Keratinocyte (primary cell): Measurements from ENCODE around the gene RGS6. TPM values are rescaled to one million over a fixed set of nuclear protein-coding genes. Genes with fewer than 3 reads are reported as not detected.

ENCODE experiments used
- DNase-seq: peaks from one replicate; pipeline ENCODE4 v3.0.0-alpha.2; 2011; ENCODE audit warnings: low read depth, missing footprints, low spot score
- FAIRE-seq: peaks from 2 replicates; lab custom pipeline; 2011; peaks lifted over from hg19 to GRCh38; lab: Jason Lieb, UNC
- H2AFZ ChIP-seq: 2 replicates; pipeline ENCODE4 v1.6.0; 2012; ENCODE audit warnings: low read length, control low read depth, inconsistent platforms; ENCODE audit not compliant: control insufficient read depth
- H3K27ac ChIP-seq: 2 replicates; pipeline ENCODE4 v1.5.1; 2011; ENCODE audit warnings: low read length; ENCODE audit not compliant: control insufficient read depth, insufficient read depth
- H3K27me3 ChIP-seq: 3 replicates; pipeline ENCODE4 v1.6.0; 2011; ENCODE audit warnings: low read length; ENCODE audit not compliant: control insufficient read depth, insufficient read depth; ENCODE audit errors: extremely low read depth
- H3K36me3 ChIP-seq, 2 experiments: 2 replicates in 1 of 2; 3 replicates in 1 of 2; pipeline ENCODE4 v1.5.1; 2011; ENCODE audit warnings: low read length in 2 of 2, mild to moderate bottlenecking in 1 of 2; ENCODE audit not compliant: control insufficient read depth in 2 of 2, insufficient read depth in 2 of 2; ENCODE audit errors: extremely low read depth in 1 of 2
- H3K4me1 ChIP-seq: 3 replicates; pipeline ENCODE4 v1.5.1; 2011; ENCODE audit warnings: low read length; ENCODE audit not compliant: control insufficient read depth, insufficient read depth; ENCODE audit errors: extremely low read depth
- H3K4me2 ChIP-seq: 3 replicates; pipeline ENCODE4 v1.6.0; 2011; ENCODE audit warnings: low read depth, low read length; ENCODE audit not compliant: control insufficient read depth, insufficient read depth; ENCODE audit errors: extremely low read depth
- H3K4me3 ChIP-seq, 3 experiments: fragments of 200-600 bp in 1 of 3; sonication (generic) in 1 of 3; 2 replicates in 2 of 3; 3 replicates in 1 of 3; pipeline ENCODE4 v1.5.1; 2011 to 2016; ENCODE audit warnings: low read length in 3 of 3, mild to moderate bottlenecking in 3 of 3, control low read depth in 2 of 3, inconsistent platforms in 1 of 3, low read depth in 1 of 3, mixed read lengths in 1 of 3, mixed run types in 1 of 3, moderate library complexity in 1 of 3; ENCODE audit not compliant: control insufficient read depth in 2 of 3, insufficient read depth in 2 of 3; ENCODE audit errors: extremely low read depth in 1 of 3
- H3K79me2 ChIP-seq: 2 replicates; pipeline ENCODE4 v1.6.0; 2012; ENCODE audit warnings: low read length; ENCODE audit not compliant: control insufficient read depth, insufficient read depth
- H3K9ac ChIP-seq: 3 replicates; pipeline ENCODE4 v1.6.0; 2011; ENCODE audit warnings: low read length; ENCODE audit not compliant: control insufficient read depth, insufficient read depth; ENCODE audit errors: extremely low read depth
- H3K9me1 ChIP-seq: 3 replicates; pipeline ENCODE4 v1.6.0; 2011; ENCODE audit warnings: low read length; ENCODE audit not compliant: control insufficient read depth, insufficient read depth; ENCODE audit errors: extremely low read depth
- H3K9me3 ChIP-seq: 2 replicates; pipeline ENCODE4 v1.5.1; 2012; ENCODE audit warnings: low read depth, low read length; ENCODE audit not compliant: control insufficient read depth
- H4K20me1 ChIP-seq: 3 replicates; pipeline ENCODE4 v1.6.0; 2011; ENCODE audit warnings: low read length; ENCODE audit not compliant: control insufficient read depth, insufficient read depth; ENCODE audit errors: extremely low read depth
- CTCF ChIP-seq, 3 experiments: IDR thresholded peaks in 1 of 3; conservative IDR thresholded peaks in 1 of 3; optimal IDR thresholded peaks in 1 of 3; 2 replicates in 2 of 3; 3 replicates in 1 of 3; pipeline versions ENCODE3 to v1.5.1; 2011; ENCODE audit warnings: low read length in 3 of 3, mild to moderate bottlenecking in 3 of 3, moderate library complexity in 2 of 3, control low read depth in 1 of 3, inconsistent platforms in 1 of 3; ENCODE audit not compliant: insufficient read depth in 2 of 3; ENCODE audit errors: extremely low read depth in 1 of 3
- EZH2 ChIP-seq: IDR thresholded peaks from one replicate; pipeline ENCODE4 v1.6.1; 2012; ENCODE audit warnings: inconsistent platforms, mild to moderate bottlenecking, low read length, moderate library complexity
- dilution Hi-C: fragments of 300-500 bp; cut with MboI; formaldehyde crosslinking; loops from one replicate; pipeline ENCODE4 v1.7.0; 2020; ENCODE audit warnings: low sequenced_read_pairs; ENCODE audit not compliant: extremely low pct_ligation_motif_present
- polyA plus RNA-seq, 5 experiments: library from polyadenylated mRNA; depleted of rRNA in 3 of 5; stranded (reverse) in 3 of 5; stranded (forward) in 1 of 5; unstranded in 1 of 5; fragments of >200 nt; gene quantifications; 1 replicate in 1 of 5; 2 replicates in 3 of 5; 3 replicates in 1 of 5; pipeline versions ENCODE4 v1.2.1 to v1.2.3, GENCODE V29; 2011 to 2012; ENCODE audit warnings: missing spikeins in 2 of 5, low read depth in 1 of 5, low replicate concordance in 1 of 5

RGS6 gene
- polyA plus RNA-seq, 1 donor (not counting 4 experiments of a cell fraction or from before 2014, with no cell fraction given): not detected

DNA sequence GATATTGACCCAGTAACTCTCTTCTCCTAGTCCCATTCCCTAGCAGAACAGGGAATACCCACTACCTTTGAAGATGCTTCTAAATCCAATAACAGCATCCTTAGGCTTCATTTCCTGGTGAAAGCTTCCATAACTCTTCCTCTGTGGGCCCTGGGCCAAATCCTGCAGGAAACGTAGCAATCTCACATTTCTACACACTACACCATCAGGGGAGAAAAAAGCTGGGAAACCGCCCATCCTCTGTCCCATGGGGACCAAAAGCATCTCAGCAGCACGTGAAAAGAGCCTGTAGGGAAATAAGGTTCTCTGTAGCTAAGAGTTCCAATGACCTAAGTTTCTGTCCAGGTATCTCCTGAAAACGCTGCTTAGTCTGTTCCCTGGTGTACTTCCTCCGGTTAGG is 621.4 kb downstream of the RGS6 start:
- Histone ChIP-seq H3K9ac (no peak overlapping the region), H3K27ac (no peak overlapping the region), H3K9me1 (no peaks in the 10 kb centered on the region), H3K79me2 (no peaks in the 10 kb centered on the region), H3K36me3 (no peaks in the 10 kb centered on the region), H3K4me2 (no peak overlapping the region), H2AFZ (no peak overlapping the region), H3K9me3 (no peaks in the 10 kb centered on the region), H3K27me3 (peaks cover 23% of the 10 kb centered on the region), H4K20me1 (no peaks in the 10 kb centered on the region), H3K4me3 (no peak overlapping the region), H3K4me1 (peaks cover 31% of the 10 kb centered on the region)
- DNase-seq (no peak), FAIRE-seq (no peak)
- TF ChIP-seq CTCF (optimal IDR thresholded peaks at IDR 0.05 in 1 of 3, IDR thresholded peaks at IDR 0.05 in 1 of 3, conservative IDR thresholded peaks at IDR 0.05 in 1 of 3; ENCODE audit: extremely low read depth in 1 of 3, insufficient read depth in 2 of 3, low read length in 3 of 3): no peak
- TF ChIP-seq EZH2: no peak
- dilution Hi-C loops: no loop called here

GRCh38 chr14:72554401-72554800 is 622.2 kb downstream of the RGS6 start:
- Histone ChIP-seq H3K79me2 (no peaks in the 10 kb centered on the region), H3K27ac (no peak overlapping the region), H4K20me1 (no peaks in the 10 kb centered on the region), H3K9me1 (no peaks in the 10 kb centered on the region), H3K9me3 (no peaks in the 10 kb centered on the region), H3K36me3 (no peaks in the 10 kb centered on the region), H3K27me3 (peaks cover 23% of the 10 kb centered on the region), H3K4me2 (no peak overlapping the region), H3K9ac (no peak overlapping the region), H3K4me3 (no peak overlapping the region), H3K4me1 (peaks cover 32% of the 10 kb centered on the region), H2AFZ (no peak overlapping the region)
- TF ChIP-seq EZH2 (no peak), CTCF (optimal IDR thresholded peaks at IDR 0.05 in 1 of 3, IDR thresholded peaks at IDR 0.05 in 1 of 3, conservative IDR thresholded peaks at IDR 0.05 in 1 of 3; ENCODE audit: extremely low read depth in 1 of 3, insufficient read depth in 2 of 3, low read length in 3 of 3) (no peak)
- DNase-seq (no peak), FAIRE-seq (no peak)
- dilution Hi-C loops: no loop called here
